ENCODE data around the gene ZNF471. TPM values are rescaled to one million over a fixed set of nuclear protein-coding genes. Genes with fewer than 3 reads are reported as not detected.

Gene ZNF471
- total RNA-seq, result 1 to 10 TPM in 1 of 2 donors, under 1 TPM in 1; 0.76 to 1.4 TPM

DNA sequence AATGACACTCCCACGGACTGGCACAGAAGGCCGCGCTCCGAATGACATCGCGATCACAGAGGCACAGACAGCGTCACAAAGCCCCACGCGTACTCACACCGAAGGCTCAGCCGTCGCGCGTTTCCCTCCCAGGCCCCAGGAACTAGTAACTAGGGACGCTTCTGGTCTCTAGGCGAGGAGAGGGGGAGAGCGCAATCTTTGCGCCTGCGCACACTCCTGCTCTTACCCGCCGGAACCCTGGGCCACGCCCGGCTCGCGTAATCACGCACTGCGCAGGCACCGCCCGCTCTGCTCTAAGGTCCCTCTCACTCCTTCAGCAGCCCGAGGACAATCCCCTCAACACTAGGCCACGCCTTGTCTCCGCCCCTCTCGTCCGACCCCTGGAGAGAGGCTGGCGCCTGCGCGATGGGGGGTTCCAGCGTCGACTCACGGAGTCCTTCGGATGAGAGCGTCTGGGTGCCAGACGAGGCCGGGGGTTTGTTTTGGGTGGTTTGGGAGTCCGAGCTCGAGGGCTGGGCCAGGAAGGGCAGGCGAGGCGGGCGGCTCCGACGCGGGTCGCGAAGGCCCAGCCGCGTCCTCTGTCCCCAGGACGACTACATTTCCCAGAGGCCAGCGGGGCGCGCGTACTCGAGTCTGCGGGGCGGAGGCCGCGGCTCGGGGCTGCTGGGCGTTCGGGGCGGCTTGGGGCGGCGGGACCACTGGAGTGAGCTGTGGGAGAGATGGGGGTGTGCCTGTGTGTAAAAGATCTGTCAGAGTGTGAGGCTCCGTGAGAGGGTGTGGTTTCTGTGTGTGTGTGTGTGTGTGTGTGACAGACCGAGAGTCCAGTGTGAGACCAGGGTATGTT is at the start of gene ZNF471:
Gene ZNF471, plus strand, starts transcription at position 410 of the 844 bp plus-strand sequence. CDS start 3,717 bp downstream, outside the sequence.
- Mint-ChIP-seq H3K4me1 (ENCODE audit: low read depth) (peaks cover 5% of the 10 kb centered on the region), H3K4me3 (no peak within 1 kb of the TSS), H3K36me3 (ENCODE audit: insufficient read depth in 2 of 2) (peaks cover 4 to 16% of the 10 kb centered on the region in 2 donors), H3K9me3 (peaks cover under 1 to 3% of the 10 kb centered on the region in 2 donors), H3K27me3 (ENCODE audit: low read depth) (no peaks in the 10 kb centered on the region), H3K27ac (peak within 1 kb of the TSS; percentile 69)
- ATAC-seq (replicated peaks in 1 of 2) (peak; percentile 99), DNase-seq (peak; percentile 85 to 89)

GRCh38 chr19:56474308-56474707 is 33.3 kb upstream of the ZNF471 start:
- H3K4me1 Mint-ChIP-seq (ENCODE audit: low read depth), result peaks cover 19% of the 10 kb centered on the region
- ATAC-seq (replicated peaks in 1 of 2), result no peak
- H3K9me3 Mint-ChIP-seq, result peaks cover 22 to 42% of the 10 kb centered on the region in 2 donors
- no peak overlapping the region for H3K27ac Mint-ChIP-seq
- DNase-seq, result no peak
- peaks cover 12% of the 10 kb centered on the region for H3K27me3 Mint-ChIP-seq (ENCODE audit: low read depth)
- H3K4me3 Mint-ChIP-seq, result no peak overlapping the region
- H3K36me3 Mint-ChIP-seq (ENCODE audit: insufficient read depth in 2 of 2), result peaks cover 42 to 47% of the 10 kb centered on the region in 2 donors

DNA sequence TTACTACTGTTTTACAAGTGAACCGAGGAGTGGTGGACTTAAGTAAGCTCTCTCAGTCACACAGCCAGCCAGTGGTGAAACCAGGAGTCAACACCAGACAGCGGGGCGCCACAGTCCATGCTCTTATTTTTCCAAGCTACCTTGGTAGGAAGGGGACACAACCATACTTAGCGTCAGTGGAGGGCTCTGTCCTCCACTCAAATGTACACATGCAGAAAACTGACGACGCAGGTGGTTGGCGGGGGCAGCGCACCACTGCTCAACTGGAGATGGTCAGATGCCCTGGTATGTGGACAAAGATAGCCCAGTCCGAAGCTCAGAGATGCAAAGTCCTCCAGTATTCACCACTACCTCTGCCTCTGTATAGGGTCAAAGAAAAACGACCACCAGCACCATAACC is 31.6 kb upstream of the ZNF471 start:
- peaks cover 12% of the 10 kb centered on the region for H3K27me3 Mint-ChIP-seq (ENCODE audit: low read depth)
- H3K27ac Mint-ChIP-seq, result no peak overlapping the region
- ATAC-seq (replicated peaks in 1 of 2) (no peak), DNase-seq (no peak)
- H3K9me3 Mint-ChIP-seq, result peaks cover 22 to 40% of the 10 kb centered on the region in 2 donors
- no peak overlapping the region for H3K4me3 Mint-ChIP-seq
- peaks cover 45% of the 10 kb centered on the region in 2 donors for H3K36me3 Mint-ChIP-seq (ENCODE audit: insufficient read depth in 2 of 2)
- peaks cover 19% of the 10 kb centered on the region for H3K4me1 Mint-ChIP-seq (ENCODE audit: low read depth)

DNA sequence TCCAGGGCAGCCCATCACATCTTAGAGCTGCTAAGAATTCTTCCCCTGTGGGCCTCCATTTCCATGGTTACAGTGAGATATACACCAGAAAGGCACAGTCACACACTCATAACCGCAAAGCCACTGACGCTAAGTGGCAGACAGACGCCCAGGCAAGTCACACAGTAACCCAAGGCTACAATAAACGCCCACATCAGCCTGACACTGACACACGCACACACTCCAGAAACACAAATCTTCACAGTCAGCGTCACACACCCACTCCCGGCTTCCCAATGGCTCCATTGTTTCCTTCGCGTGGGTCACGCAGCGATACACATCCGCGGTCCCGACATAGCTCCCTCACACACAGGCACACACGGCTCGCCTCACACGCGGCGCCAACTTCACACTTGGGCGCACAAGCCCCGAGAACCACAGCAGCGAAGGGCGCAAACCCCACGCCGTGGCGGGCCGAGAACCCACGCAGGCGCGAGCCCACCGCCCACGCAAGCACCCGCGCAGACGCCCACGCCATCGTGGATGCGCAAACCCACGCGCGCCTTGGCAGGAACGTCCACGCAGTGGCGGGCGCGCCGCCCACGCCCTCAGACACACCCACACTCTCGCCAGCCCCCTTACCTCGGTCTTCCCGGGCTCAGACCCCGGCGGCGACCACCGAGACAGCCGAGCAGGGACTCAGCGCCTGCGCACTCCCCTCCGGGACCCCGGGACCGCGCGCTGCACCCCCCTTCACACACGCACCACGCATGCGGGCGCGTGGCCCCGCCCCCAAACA is 30.8 kb upstream of the ZNF471 start, which contains the start of gene ZNF667:
Gene ZNF667, minus strand, starts transcription at position 695 of the 778 bp plus-strand sequence. CDS start 14,975 bp downstream, outside the sequence.
- Mint-ChIP-seq H3K4me3 (peak within 1 kb of the TSS; percentile 90 to 97), H3K9me3 (peaks cover 22 to 40% of the 10 kb centered on the region in 2 donors), H3K4me1 (ENCODE audit: low read depth) (peaks cover 19% of the 10 kb centered on the region), H3K27ac (peak within 1 kb of the TSS; percentile 80), H3K36me3 (ENCODE audit: insufficient read depth in 2 of 2) (peaks cover 44 to 47% of the 10 kb centered on the region in 2 donors), H3K27me3 (ENCODE audit: low read depth) (peaks cover 12% of the 10 kb centered on the region)
- DNase-seq (peak; percentile 37 to 62), ATAC-seq (replicated peaks in 1 of 2) (peak; percentile 44 to 53)

DNA sequence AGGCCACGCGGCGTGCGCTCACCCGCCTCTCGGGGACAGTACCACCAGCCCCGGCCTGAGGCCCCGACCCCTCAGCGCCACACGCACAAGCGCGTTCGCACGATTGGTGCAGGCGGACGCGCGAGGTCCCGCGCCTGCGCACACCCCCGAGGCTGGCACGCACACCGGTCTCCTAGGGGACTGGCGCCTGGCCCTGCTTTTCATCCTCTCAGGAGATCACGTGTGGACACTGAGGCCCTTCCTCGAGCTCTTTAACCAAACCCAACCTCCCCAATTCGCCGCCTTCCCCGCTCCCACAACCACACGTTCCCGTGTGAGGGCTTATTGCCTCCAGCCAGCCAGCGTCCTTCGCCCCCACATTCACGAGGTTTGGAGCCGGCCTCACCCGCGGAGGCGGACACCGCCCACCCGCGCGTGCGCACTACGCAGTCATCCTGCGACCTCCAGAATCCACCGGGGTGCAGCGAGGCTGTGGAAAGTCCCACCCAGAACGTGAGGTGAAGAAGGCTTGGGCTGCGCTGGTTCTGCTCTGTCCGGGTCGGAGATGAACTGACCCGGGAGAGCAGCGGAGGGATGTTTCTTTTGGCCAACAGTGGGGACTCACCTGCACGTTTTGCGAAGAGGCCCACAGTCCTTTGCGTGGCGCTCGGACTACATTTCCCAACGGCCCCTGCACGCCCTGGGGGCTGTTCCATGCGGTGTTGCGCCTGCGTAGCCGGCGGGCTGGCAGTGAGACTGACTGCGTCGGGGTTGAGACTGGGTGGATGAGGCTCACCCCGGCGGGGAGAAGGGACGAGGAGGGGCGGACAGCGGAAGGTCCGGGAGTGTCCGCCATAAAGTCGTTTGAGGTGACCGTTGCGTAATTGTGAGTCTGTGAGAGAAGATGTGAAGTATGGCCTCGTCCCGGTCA is 30.0 kb upstream of the ZNF471 start:
- DNase-seq (peak; percentile 66 to 76), ATAC-seq (replicated peaks in 1 of 2) (peak; percentile 85 to 86)
- Mint-ChIP-seq H3K27ac (peak overlapping the region; percentile 80), H3K4me3 (peak overlapping the region; percentile 90 to 97), H3K9me3 (peaks cover 20 to 34% of the 10 kb centered on the region in 2 donors), H3K27me3 (ENCODE audit: low read depth) (peaks cover 12% of the 10 kb centered on the region), H3K36me3 (ENCODE audit: insufficient read depth in 2 of 2) (peaks cover 37 to 42% of the 10 kb centered on the region in 2 donors), H3K4me1 (ENCODE audit: low read depth) (peaks cover 19% of the 10 kb centered on the region)

DNA sequence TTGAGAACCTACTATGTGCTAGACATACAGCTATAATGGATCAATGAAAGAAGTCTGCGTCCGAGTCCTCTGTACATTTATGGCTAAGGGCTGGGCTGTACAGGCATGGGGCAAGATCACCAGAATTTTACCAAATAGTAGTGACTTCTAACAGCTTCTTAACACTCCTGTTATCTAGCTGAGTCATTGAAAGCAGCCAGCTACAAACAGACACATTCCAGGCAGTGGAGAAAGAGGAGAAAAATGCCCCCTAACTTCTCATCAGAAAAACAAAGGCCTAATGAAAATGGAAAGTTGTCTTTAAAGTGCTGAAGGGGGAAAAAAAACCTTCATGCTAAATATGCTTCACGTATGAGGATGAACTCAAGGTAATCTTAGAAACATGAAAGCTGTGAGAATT is 16.3 kb upstream of the ZNF471 start:
- no peak overlapping the region for H3K4me3 Mint-ChIP-seq
- H3K27me3 Mint-ChIP-seq (ENCODE audit: low read depth), result no peaks in the 10 kb centered on the region
- H3K9me3 Mint-ChIP-seq, result peaks cover 22 to 42% of the 10 kb centered on the region in 2 donors
- DNase-seq, result no peak
- no peak for ATAC-seq (replicated peaks in 1 of 2)
- no peaks in the 10 kb centered on the region for H3K4me1 Mint-ChIP-seq (ENCODE audit: low read depth)
- no peak overlapping the region for H3K27ac Mint-ChIP-seq
- H3K36me3 Mint-ChIP-seq (ENCODE audit: insufficient read depth in 2 of 2), result peaks cover 29 to 33% of the 10 kb centered on the region in 2 donors

GRCh38 chr19:56504581-56504980 is 3.1 kb upstream of the ZNF471 start:
- Mint-ChIP-seq H3K27ac (no peak overlapping the region), H3K9me3 (peaks cover 13 to 14% of the 10 kb centered on the region in 2 donors), H3K27me3 (ENCODE audit: low read depth) (no peaks in the 10 kb centered on the region), H3K4me3 (no peak overlapping the region), H3K4me1 (ENCODE audit: low read depth) (peaks cover 5% of the 10 kb centered on the region), H3K36me3 (ENCODE audit: insufficient read depth in 2 of 2) (peaks cover 8 to 20% of the 10 kb centered on the region in 2 donors)
- ATAC-seq (replicated peaks in 1 of 2), result no peak
- DNase-seq, result no peak

GRCh38 chr19:56508290-56508778 is 679 bp downstream of the ZNF471 start:
- no peaks in the 10 kb centered on the region for H3K27me3 Mint-ChIP-seq (ENCODE audit: low read depth)
- DNase-seq (no peak), ATAC-seq (replicated peaks in 1 of 2) (no peak)
- peaks cover 4 to 18% of the 10 kb centered on the region in 2 donors for H3K36me3 Mint-ChIP-seq (ENCODE audit: insufficient read depth in 2 of 2)
- H3K4me3 Mint-ChIP-seq, result no peak overlapping the region
- no peak overlapping the region for H3K27ac Mint-ChIP-seq
- H3K9me3 Mint-ChIP-seq, result peaks cover 0 to 3% of the 10 kb centered on the region in 2 donors
- H3K4me1 Mint-ChIP-seq (ENCODE audit: low read depth), result peaks cover 5% of the 10 kb centered on the region

DNA sequence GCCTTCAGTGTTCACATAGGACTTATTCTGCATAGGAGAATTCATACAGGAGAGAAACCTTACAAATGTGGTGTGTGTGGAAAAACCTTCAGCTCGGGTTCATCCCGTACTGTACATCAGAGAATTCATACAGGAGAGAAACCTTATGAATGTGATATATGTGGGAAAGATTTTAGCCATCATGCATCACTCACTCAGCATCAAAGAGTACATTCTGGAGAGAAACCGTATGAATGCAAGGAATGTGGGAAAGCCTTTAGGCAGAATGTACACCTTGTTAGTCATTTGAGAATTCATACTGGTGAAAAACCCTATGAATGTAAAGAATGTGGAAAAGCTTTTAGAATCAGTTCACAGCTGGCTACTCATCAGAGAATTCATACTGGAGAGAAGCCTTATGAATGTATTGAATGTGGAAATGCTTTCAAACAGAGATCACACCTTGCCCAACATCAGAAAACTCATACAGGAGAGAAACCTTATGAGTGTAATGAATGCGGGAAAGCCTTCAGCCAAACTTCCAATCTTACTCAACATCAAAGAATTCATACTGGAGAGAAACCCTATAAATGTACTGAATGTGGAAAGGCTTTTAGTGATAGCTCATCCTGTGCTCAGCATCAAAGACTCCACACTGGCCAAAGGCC is 17.7 kb downstream of the ZNF471 start:
- no peak overlapping the region for H3K27ac Mint-ChIP-seq
- no peak overlapping the region for H3K4me3 Mint-ChIP-seq
- H3K9me3 Mint-ChIP-seq, result peaks cover 28 to 32% of the 10 kb centered on the region in 2 donors
- H3K4me1 Mint-ChIP-seq (ENCODE audit: low read depth), result no peaks in the 10 kb centered on the region
- ATAC-seq (replicated peaks in 1 of 2) (no peak), DNase-seq (no peak)
- peaks cover 24 to 34% of the 10 kb centered on the region in 2 donors for H3K36me3 Mint-ChIP-seq (ENCODE audit: insufficient read depth in 2 of 2)
- H3K27me3 Mint-ChIP-seq (ENCODE audit: low read depth), result no peaks in the 10 kb centered on the region

DNA sequence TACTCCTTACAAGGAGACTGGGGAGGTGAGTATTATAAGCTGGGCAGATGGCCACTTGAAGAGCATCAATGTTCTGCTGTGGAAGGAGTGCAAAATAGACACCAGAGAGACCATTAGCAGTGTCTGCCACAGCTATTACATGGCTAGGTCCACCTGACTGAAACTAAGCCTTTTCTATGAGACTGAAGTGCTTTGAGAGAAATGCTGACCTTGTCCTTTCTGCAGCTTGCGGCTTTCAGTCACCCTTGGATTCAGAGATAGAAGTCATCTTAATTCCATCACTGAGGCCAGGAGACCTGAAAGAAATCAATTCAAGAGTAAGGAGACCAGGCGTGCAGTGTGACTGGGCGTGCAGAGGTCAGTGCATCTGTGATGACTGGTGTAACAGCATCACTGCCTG is 29.8 kb downstream of the ZNF471 start:
- peak overlapping the region; percentile 90 to 94 for H3K4me3 Mint-ChIP-seq
- no peak for DNase-seq
- no peak for ATAC-seq (replicated peaks in 1 of 2)
- H3K9me3 Mint-ChIP-seq, result peaks cover 20 to 45% of the 10 kb centered on the region in 2 donors
- H3K27ac Mint-ChIP-seq, result no peak overlapping the region
- no peaks in the 10 kb centered on the region for H3K27me3 Mint-ChIP-seq (ENCODE audit: low read depth)
- H3K36me3 Mint-ChIP-seq (ENCODE audit: insufficient read depth in 2 of 2), result peaks cover 41 to 57% of the 10 kb centered on the region in 2 donors
- H3K4me1 Mint-ChIP-seq (ENCODE audit: low read depth), result peaks cover 6% of the 10 kb centered on the region

- peak overlapping the region; percentile 90 to 94 for H3K4me3 Mint-ChIP-seq
- ATAC-seq (replicated peaks in 1 of 2), result peak; percentile 92 to 93
- peaks cover 42 to 52% of the 10 kb centered on the region in 2 donors for H3K36me3 Mint-ChIP-seq (ENCODE audit: insufficient read depth in 2 of 2)
Measured at GRCh38 chr19:56538254-56538760, 30.7 kb downstream of the ZNF471 start.

More at GRCh38 chr19:56538254-56538760, 30.7 kb downstream of the ZNF471 start:
- peaks cover 6% of the 10 kb centered on the region for H3K4me1 Mint-ChIP-seq (ENCODE audit: low read depth)
- peak; percentile 90 to 92 for DNase-seq
- H3K27me3 Mint-ChIP-seq (ENCODE audit: low read depth), result no peaks in the 10 kb centered on the region
- peaks cover 12 to 37% of the 10 kb centered on the region in 2 donors for H3K9me3 Mint-ChIP-seq
- peak overlapping the region; percentile 87 for H3K27ac Mint-ChIP-seq

All from activated T-cell treated with anti-CD3 and anti-CD28 coated beads, Interleukin-2, amount 50 U/mL, for 72 hours (primary cell).